K562 (cell line): ENCODE data around the gene ZNF672. TPM values are rescaled to one million over a fixed set of nuclear protein-coding genes. Genes with fewer than 3 reads are reported as not detected.
A peak's percentile ranks its signal among the peaks of the same experiment; 100 is the strongest.

Experiments used
- ATAC-seq: fragments of 200-7000 bp; cut with Tn5 transposase; 3 replicates; pipeline ENCODE4 v1.9.1; 2020; ENCODE audit warnings: moderate library complexity
- BruUV-seq: library from RNA; stranded (reverse); fragments of 400-500 nt; replicated peaks from 2 replicates; lab custom pipeline; 2021; lab: Mats Ljungman, UMichigan
- CTCF ChIA-PET: fragments of 300-600 bp; formaldehyde crosslinking; extraction: SDS; loops from one replicate; lab custom pipeline; 2021; ENCODE audit warnings: low intra/inter-chr PET ratio; lab: Yijun Ruan, JAX
- POLR2A ChIA-PET: fragments of 300-600, 350-650 bp; sonication (Branson Sonifier 250); formaldehyde crosslinking; extraction: SDS; loops from one replicate; lab custom pipeline; 2021; ENCODE audit warnings: antibody characterized with exemption, inconsistent platforms; lab: Yijun Ruan, JAX
- DNase-seq, 4 experiments: peaks; one replicate each; pipeline versions ENCODE4 v3.0.0 to v3.0.0-alpha.2; 2011 to 2018; ENCODE audit warnings: low spot score in 3 of 4, mixed read lengths in 3 of 4; ENCODE audit errors: extremely low read depth in 1 of 4
- FAIRE-seq: peaks from 2 replicates; lab custom pipeline; 2011; peaks lifted over from hg19 to GRCh38; lab: Jason Lieb, UNC
- H2AFZ ChIP-seq: 2 replicates; pipeline ENCODE4 v1.6.0; 2011; ENCODE audit warnings: low read depth, low read length, control low read depth, inconsistent platforms
- H3K27ac ChIP-seq: fragments of 200-600 bp; 3 replicates; pipeline ENCODE4 v1.8.0; 2011; ENCODE audit warnings: low read depth, mild to moderate bottlenecking, control low read depth, inconsistent platforms, low read length, moderate library complexity, mixed read lengths; ENCODE audit errors: extremely low read depth
- H3K27me3 ChIP-seq, 2 experiments: fragments of 300-600 bp in 1 of 2; 2 replicates in 1 of 2; 3 replicates in 1 of 2; pipeline versions ENCODE4 v1.6.0 to v1.8.0; 2011; ENCODE audit warnings: inconsistent platforms in 2 of 2, low read length in 2 of 2, mild to moderate bottlenecking in 1 of 2, mixed read lengths in 1 of 2, moderate library complexity in 1 of 2; ENCODE audit not compliant: control insufficient read depth in 2 of 2, insufficient read depth in 2 of 2
- H3K36me3 ChIP-seq: fragments of 300-600 bp; 3 replicates; pipeline ENCODE4 v1.8.0; 2011; ENCODE audit warnings: mild to moderate bottlenecking, low read length, inconsistent platforms; ENCODE audit not compliant: control insufficient read depth, insufficient read depth
- H3K4me1 ChIP-seq, 2 experiments: fragments of 200-600 bp in 1 of 2; replicated peaks in 1 of 2; 2 replicates in 1 of 2; 3 replicates in 1 of 2; pipeline versions ENCODE4 v1.5.1 to v1.8.0; 2011; ENCODE audit warnings: inconsistent platforms in 2 of 2, low read length in 2 of 2, mild to moderate bottlenecking in 1 of 2, mixed read lengths in 1 of 2, moderate library complexity in 1 of 2; ENCODE audit not compliant: control insufficient read depth in 2 of 2, insufficient read depth in 2 of 2
- H3K4me2 ChIP-seq: 2 replicates; pipeline ENCODE4 v1.6.1; 2011; ENCODE audit warnings: low read length, control low read depth, inconsistent platforms, mixed read lengths; ENCODE audit not compliant: insufficient read depth
- H3K4me3 ChIP-seq: fragments of 200-600 bp; sonication (generic), shearing (Covaris generic); 2 replicates; pipeline ENCODE4 v1.5.1; 2016; ENCODE audit warnings: control low read depth, inconsistent platforms
- H3K79me2 ChIP-seq: fragments of 200-600 bp; 3 replicates; pipeline ENCODE4 v1.8.0; 2011; ENCODE audit warnings: low read length, inconsistent platforms; ENCODE audit not compliant: control insufficient read depth, insufficient read depth
- H3K9ac ChIP-seq, 2 experiments: 2 replicates each; pipeline versions ENCODE4 v1.6.0 to v1.6.1; 2011; ENCODE audit warnings: low read depth in 2 of 2, low read length in 2 of 2, control low read depth in 1 of 2, inconsistent platforms in 1 of 2, mild to moderate bottlenecking in 1 of 2, mixed read lengths in 1 of 2; ENCODE audit not compliant: insufficient read depth in 1 of 2
- H3K9me1 ChIP-seq: one replicate; pipeline ENCODE4 v1.6.0; 2011; ENCODE audit warnings: inconsistent platforms, mild to moderate bottlenecking, low read length, moderate library complexity; ENCODE audit not compliant: control insufficient read depth, insufficient read depth
- H3K9me3 ChIP-seq: replicated peaks from 2 replicates; pipeline ENCODE4 v1.5.1; 2011; ENCODE audit warnings: low read depth, low read length, inconsistent platforms; ENCODE audit not compliant: control insufficient read depth, insufficient read depth
- H4K20me1 ChIP-seq: replicated peaks from 2 replicates; pipeline ENCODE4 v1.6.1; 2011; ENCODE audit warnings: low read length, inconsistent platforms, mixed read lengths; ENCODE audit not compliant: control insufficient read depth, insufficient read depth
- BRD9 ChIP-seq: fragments of 450-650 bp; IDR thresholded peaks from 2 replicates; pipeline ENCODE4 v1.6.1; 2018; ENCODE audit warnings: low read depth; ENCODE audit not compliant: partially characterized antibody
- CCNT2 ChIP-seq: IDR thresholded peaks from 2 replicates; pipeline ENCODE4 v1.6.1; 2011; ENCODE audit warnings: borderline replicate concordance, low read depth, mild to moderate bottlenecking, moderate library complexity, mixed read lengths, low read length; ENCODE audit not compliant: insufficient read length; ENCODE audit errors: extremely low read depth
- E2F6 ChIP-seq, 2 experiments: IDR thresholded peaks; 2 replicates each; pipeline ENCODE4 v1.6.1; 2011; ENCODE audit warnings: borderline replicate concordance in 1 of 2, control low read depth in 1 of 2, low read depth in 1 of 2, low read length in 1 of 2, mild to moderate bottlenecking in 1 of 2, mixed read lengths in 1 of 2, moderate library complexity in 1 of 2; ENCODE audit not compliant: insufficient read depth in 1 of 2, insufficient read length in 1 of 2, poor library complexity in 1 of 2, severe bottlenecking in 1 of 2; ENCODE audit errors: extremely low read depth in 1 of 2
- ETV6 ChIP-seq, 3 experiments: fragments of 150-350 bp in 1 of 3; sonication (generic) in 1 of 3; formaldehyde crosslinking in 1 of 3; IDR thresholded peaks; 2 replicates each; pipeline versions ENCODE4 v1.6.1 to v1.8.0; 2014 to 2022; ENCODE audit warnings: borderline replicate concordance in 2 of 3, low read depth in 2 of 3, antibody characterized with exemption in 1 of 3, low read length in 1 of 3, mild to moderate bottlenecking in 1 of 3, missing genetic modification reagents in 1 of 3
- FUS ChIP-seq: fragments of 200-400 bp; formaldehyde crosslinking; optimal IDR thresholded peaks from 2 replicates; pipeline ENCODE3; 2017; ENCODE audit warnings: low read depth, low read length
- HDGF ChIP-seq: fragments of 450-650 bp; IDR thresholded peaks from 2 replicates; pipeline ENCODE4 v1.6.1; 2016
- MEF2A ChIP-seq: IDR thresholded peaks from 2 replicates; pipeline ENCODE4 v1.6.1; 2011; ENCODE audit warnings: low read depth, mild to moderate bottlenecking, low read length, moderate library complexity; ENCODE audit not compliant: control insufficient read depth
- RBM34 ChIP-seq: fragments of 200-400 bp; formaldehyde crosslinking; IDR thresholded peaks from 2 replicates; pipeline ENCODE4 v1.6.1; 2018; ENCODE audit warnings: low read length, borderline replicate concordance; ENCODE audit not compliant: insufficient read depth
- RFX7 ChIP-seq: fragments of 250-450 bp; sonication (Bioruptor Pico); IDR thresholded peaks from 2 replicates; pipeline ENCODE4 v1.5.1; 2021; ENCODE audit warnings: mild to moderate bottlenecking
- SIX5 ChIP-seq, 2 experiments: IDR thresholded peaks; 2 replicates each; pipeline ENCODE4 v1.6.1; 2011; ENCODE audit warnings: low read length in 2 of 2, borderline replicate concordance in 1 of 2, low read depth in 1 of 2, mild to moderate bottlenecking in 1 of 2, moderate library complexity in 1 of 2; ENCODE audit not compliant: insufficient read depth in 1 of 2
- SMARCE1 ChIP-seq: fragments of 450-650 bp; IDR thresholded peaks from 2 replicates; pipeline ENCODE4 v1.7.1; 2016; ENCODE audit warnings: mild to moderate bottlenecking
- TAF9B ChIP-seq: fragments of 450-650 bp; IDR thresholded peaks from 2 replicates; pipeline ENCODE4 v1.6.1; 2018; ENCODE audit warnings: mild to moderate bottlenecking; ENCODE audit not compliant: partially characterized antibody
- TSC22D4 ChIP-seq: fragments of 450-650 bp; IDR thresholded peaks from 2 replicates; pipeline ENCODE4 v1.6.1; 2016; ENCODE audit warnings: missing genetic modification characterization, missing biosample characterization, control low read depth
- ZBTB8A ChIP-seq: fragments of 450-650 bp; IDR thresholded peaks from 2 replicates; pipeline ENCODE4 v1.6.1; 2018; ENCODE audit warnings: mild to moderate bottlenecking, moderate library complexity; ENCODE audit not compliant: partially characterized antibody
- ZNF274 ChIP-seq: IDR thresholded peaks from 2 replicates; pipeline ENCODE4 v1.6.1; 2011; ENCODE audit warnings: low read depth, mild to moderate bottlenecking, low read length, moderate library complexity, borderline replicate concordance
- ZNF431 ChIP-seq: sonication (generic); formaldehyde crosslinking; IDR thresholded peaks from 2 replicates; pipeline ENCODE4 v1.8.0; 2022; ENCODE audit warnings: mild to moderate bottlenecking, missing genetic modification reagents
- ZNF561 ChIP-seq: fragments of 450-650 bp; formaldehyde crosslinking; conservative IDR thresholded peaks from 2 replicates; pipeline ENCODE4 v1.4.0; 2020; ENCODE audit warnings: mild to moderate bottlenecking, moderate library complexity
- WGBS: fragments of 100-300 bp; shearing (Covaris generic); methylation state at CpG from one replicate; pipeline ENCODE4 v1.1.6; 2016; ENCODE audit warnings: low coverage, mixed read lengths; ENCODE audit not compliant: insufficient coverage; ENCODE audit errors: missing lambda C conversion rate; 5-methylcytosine and 5-hydroxymethylcytosine counted together
- in situ Hi-C: fragments of 300-500 bp; cut with MboI; formaldehyde crosslinking; loops from 4 replicates; pipeline ENCODE4 v1.15.0; 2018; ENCODE audit warnings: inconsistent platforms, mixed read lengths
- intact Hi-C: fragments of 100-400 bp; cut with micrococcal nuclease; formaldehyde crosslinking; loops from 2 replicates; pipeline ENCODE4 v1.14.2; 2022
- polyA plus RNA-seq, 8 experiments: library from polyadenylated mRNA; depleted of rRNA in 4 of 8; stranded (reverse) in 5 of 8; unstranded in 3 of 8; fragments of >200 nt; fragmentation: Nextera tagmentation in 2 of 8; fragmentation: Illumina TruSeq in 1 of 8; extraction: Ambion mirVana in 2 of 8; extraction: Trizol in 1 of 8; gene quantifications; 2 replicates each; pipeline versions ENCODE4 v1.2.1 to v1.2.3, GENCODE V29; 2011 to 2014; ENCODE audit warnings: inconsistent platforms in 1 of 8, missing spikeins in 1 of 8
- total RNA-seq, 7 experiments: library from RNA; depleted of rRNA in 6 of 7; stranded (reverse); fragments of >200 nt in 6 of 7; fragmentation: Illumina TruSeq in 2 of 7; extraction: Trizol in 2 of 7; gene quantifications; 2 replicates each; pipeline versions ENCODE4 v1.2.1 to v1.2.3, GENCODE V29; 2011 to 2021; ENCODE audit warnings: low replicate concordance in 1 of 7
- TF ChIP-seq, protein P1 (sequence below): fragments of 250-450 bp; sonication (Bioruptor Pico); IDR thresholded peaks from 2 replicates; pipeline ENCODE4 v1.8.0; 2021; ENCODE audit warnings: mild to moderate bottlenecking, moderate library complexity
- TF ChIP-seq, protein P2 (sequence below): sonication (generic); formaldehyde crosslinking; IDR thresholded peaks from 2 replicates; pipeline ENCODE4 v1.8.1; 2023; ENCODE audit warnings: mild to moderate bottlenecking, missing genetic modification reagents

ZNF672 gene
- total and polyA plus RNA-seq, 9 of the 15 experiments (the other 6 are each of a cell fraction or from before 2014, with no cell fraction given), result 1.9 to 57.9 (median 24.1) TPM

DNA sequence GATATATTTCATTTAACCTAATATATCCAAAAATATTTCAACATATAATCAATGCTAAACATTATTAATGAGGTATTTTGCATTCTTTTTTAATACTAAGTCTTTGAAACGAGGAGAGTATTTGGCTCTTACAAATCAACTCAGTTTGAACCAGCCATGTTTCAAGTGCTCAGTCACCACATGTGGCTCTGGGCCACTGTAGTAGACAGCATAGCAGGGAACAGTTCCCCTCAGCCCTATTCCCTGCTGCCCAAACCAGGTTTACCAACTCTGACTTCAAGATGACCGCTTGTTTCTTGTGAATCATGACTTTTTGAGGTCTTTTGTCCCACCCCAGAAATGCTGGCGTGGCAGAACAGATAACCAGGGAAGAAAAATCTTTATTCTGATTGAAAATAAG, 5.7 kb downstream of the ZNF672 start:
- H3K36me3 ChIP-seq, result peaks cover 67% of the 10 kb centered on the region
- H3K9me1 ChIP-seq, result no peaks in the 10 kb centered on the region
- no peak overlapping the region for H3K4me2 ChIP-seq
- DNase-seq (no peak), ATAC-seq (no peak), FAIRE-seq (no peak)
- 0 out of 4 replicates have a peak overlapping the region, but pooled peaks of 1 of the 2 experiments have one; percentile 5 for H3K9ac ChIP-seq
- no TSS peak for BruUV-seq
- TF ChIP-seq RBM34, result no peak
- TF ChIP-seq FUS, result no peak
- TF ChIP-seq ZBTB8A, result no peak
- no peak for TF ChIP-seq E2F6 (IDR thresholded peaks at IDR 0.05; ENCODE audit: borderline replicate concordance in 1 of 2, extremely low read depth in 1 of 2, insufficient read depth in 1 of 2, insufficient read length in 1 of 2, low read depth in 1 of 2, low read length in 1 of 2, poor library complexity in 1 of 2, severe bottlenecking in 1 of 2)
- no peak for TF ChIP-seq SMARCE1
- TF ChIP-seq BRD9, result no peak
- TF ChIP-seq TAF9B, result no peak
- TF ChIP-seq ZNF274, result no peak
- TF ChIP-seq, protein P1, sequence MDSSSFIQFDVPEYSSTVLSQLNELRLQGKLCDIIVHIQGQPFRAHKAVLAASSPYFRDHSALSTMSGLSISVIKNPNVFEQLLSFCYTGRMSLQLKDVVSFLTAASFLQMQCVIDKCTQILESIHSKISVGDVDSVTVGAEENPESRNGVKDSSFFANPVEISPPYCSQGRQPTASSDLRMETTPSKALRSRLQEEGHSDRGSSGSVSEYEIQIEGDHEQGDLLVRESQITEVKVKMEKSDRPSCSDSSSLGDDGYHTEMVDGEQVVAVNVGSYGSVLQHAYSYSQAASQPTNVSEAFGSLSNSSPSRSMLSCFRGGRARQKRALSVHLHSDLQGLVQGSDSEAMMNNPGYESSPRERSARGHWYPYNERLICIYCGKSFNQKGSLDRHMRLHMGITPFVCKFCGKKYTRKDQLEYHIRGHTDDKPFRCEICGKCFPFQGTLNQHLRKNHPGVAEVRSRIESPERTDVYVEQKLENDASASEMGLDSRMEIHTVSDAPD (CRISPR knock-in tag), result no peak
- TF ChIP-seq CCNT2, result no peak
- no peak for TF ChIP-seq MEF2A
- no peak for TF ChIP-seq TSC22D4 (tag)
- TF ChIP-seq ETV6 (IDR thresholded peaks at IDR 0.05; ENCODE audit: borderline replicate concordance in 1 of 2, low read depth in 2 of 2, low read length in 1 of 2), result no peak
- no peak for TF ChIP-seq ETV6 (CRISPR knock-in tag; IDR thresholded peaks at IDR 0.05; ENCODE audit: borderline replicate concordance)
- TF ChIP-seq SIX5 (IDR thresholded peaks at IDR 0.05; ENCODE audit: borderline replicate concordance in 1 of 2, insufficient read depth in 1 of 2, low read depth in 1 of 2, low read length in 2 of 2), result no peak
- TF ChIP-seq ZNF561 (CRISPR knock-in tag), result no peak
- no peak for TF ChIP-seq ZNF431 (CRISPR knock-in tag)
- no peak for TF ChIP-seq HDGF
- TF ChIP-seq, protein P2, sequence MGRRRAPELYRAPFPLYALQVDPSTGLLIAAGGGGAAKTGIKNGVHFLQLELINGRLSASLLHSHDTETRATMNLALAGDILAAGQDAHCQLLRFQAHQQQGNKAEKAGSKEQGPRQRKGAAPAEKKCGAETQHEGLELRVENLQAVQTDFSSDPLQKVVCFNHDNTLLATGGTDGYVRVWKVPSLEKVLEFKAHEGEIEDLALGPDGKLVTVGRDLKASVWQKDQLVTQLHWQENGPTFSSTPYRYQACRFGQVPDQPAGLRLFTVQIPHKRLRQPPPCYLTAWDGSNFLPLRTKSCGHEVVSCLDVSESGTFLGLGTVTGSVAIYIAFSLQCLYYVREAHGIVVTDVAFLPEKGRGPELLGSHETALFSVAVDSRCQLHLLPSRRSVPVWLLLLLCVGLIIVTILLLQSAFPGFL (CRISPR knock-in tag), result no peak
- no peak for TF ChIP-seq RFX7
- in situ Hi-C loops (no loop called here), intact Hi-C loops (no loop called here)
- no peaks in the 10 kb centered on the region for H4K20me1 ChIP-seq
- no peaks in the 10 kb centered on the region for H3K27me3 ChIP-seq
- no peak overlapping the region; the same call in 2 of the 3 replicates for H3K27ac ChIP-seq
- H2AFZ ChIP-seq, result no peak overlapping the region
- H3K4me1 ChIP-seq, result peaks cover 16 to 31% of the 10 kb centered on the region in 2 experiments; a peak in 4 of 5 replicates
- ChIA-PET POLR2A (interaction anchor here (1.8 kb wide), 1 partner anchor 9 kb away, joined by 6 read pairs; no protein-coding TSS in a partner anchor), CTCF (no interaction called here)
- H3K79me2 ChIP-seq, result peaks cover 51% of the 10 kb centered on the region
- 57% methylated on average over 3 of the region's 3 CpGs for whole genome bisulfite sequencing
- no peak overlapping the region for H3K4me3 ChIP-seq
- H3K9me3 ChIP-seq, result no peaks in the 10 kb centered on the region
